T-helper 9 cell (primary cell): ENCODE results near the gene ZCCHC3.
A peak's percentile ranks its signal among the peaks of the same experiment; 100 is the strongest.

Experiments used
- DNase-seq: peaks from one replicate; pipeline ENCODE4 v3.0.0-alpha.2; 2020

ZCCHC3 gene

DNA sequence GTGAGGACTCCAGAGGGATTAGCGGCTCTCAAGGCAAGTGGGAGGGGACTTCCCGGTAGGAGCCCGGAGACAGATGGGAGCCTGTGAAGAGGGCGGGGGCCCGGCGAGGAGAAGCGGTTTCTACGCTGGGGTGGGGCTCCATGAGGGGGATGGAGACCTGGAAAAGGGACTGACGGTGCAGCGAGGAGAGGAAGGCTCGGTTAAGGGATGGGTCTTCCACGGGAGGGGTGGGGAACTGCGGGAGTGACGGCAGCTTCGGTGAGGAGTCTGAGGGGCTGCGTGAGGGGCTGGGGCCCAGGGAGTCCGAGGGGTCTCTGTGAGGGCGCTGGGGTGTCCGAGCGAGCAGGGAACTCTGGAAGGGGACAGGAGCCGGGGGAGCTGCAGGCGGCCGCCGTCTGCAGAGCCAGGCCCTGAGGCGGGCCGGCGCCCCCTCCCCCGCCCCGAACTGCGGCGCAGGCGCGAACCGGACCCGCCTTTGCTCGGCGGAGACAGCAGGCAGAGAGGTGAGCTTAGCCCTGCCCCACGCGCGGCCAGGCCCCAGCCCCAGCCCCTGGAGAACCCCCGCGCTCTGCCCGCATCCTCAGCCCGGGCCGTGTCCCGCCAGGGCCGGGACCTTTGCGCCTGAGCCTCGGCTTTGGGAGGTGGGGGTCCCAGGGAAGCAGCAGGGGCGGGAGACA, 49.4 kb downstream of the ZCCHC3 start, which contains the start of gene NRSN2:
Gene NRSN2 (plus strand): TSS at position 472 of the 677 bp plus-strand sequence. CDS start 2,533 bp downstream, outside the sequence.
- DNase-seq, result no peak

- no peak for DNase-seq
Observed at GRCh38 chr20:347317-347639, 49.9 kb downstream of the ZCCHC3 start.

DNA sequence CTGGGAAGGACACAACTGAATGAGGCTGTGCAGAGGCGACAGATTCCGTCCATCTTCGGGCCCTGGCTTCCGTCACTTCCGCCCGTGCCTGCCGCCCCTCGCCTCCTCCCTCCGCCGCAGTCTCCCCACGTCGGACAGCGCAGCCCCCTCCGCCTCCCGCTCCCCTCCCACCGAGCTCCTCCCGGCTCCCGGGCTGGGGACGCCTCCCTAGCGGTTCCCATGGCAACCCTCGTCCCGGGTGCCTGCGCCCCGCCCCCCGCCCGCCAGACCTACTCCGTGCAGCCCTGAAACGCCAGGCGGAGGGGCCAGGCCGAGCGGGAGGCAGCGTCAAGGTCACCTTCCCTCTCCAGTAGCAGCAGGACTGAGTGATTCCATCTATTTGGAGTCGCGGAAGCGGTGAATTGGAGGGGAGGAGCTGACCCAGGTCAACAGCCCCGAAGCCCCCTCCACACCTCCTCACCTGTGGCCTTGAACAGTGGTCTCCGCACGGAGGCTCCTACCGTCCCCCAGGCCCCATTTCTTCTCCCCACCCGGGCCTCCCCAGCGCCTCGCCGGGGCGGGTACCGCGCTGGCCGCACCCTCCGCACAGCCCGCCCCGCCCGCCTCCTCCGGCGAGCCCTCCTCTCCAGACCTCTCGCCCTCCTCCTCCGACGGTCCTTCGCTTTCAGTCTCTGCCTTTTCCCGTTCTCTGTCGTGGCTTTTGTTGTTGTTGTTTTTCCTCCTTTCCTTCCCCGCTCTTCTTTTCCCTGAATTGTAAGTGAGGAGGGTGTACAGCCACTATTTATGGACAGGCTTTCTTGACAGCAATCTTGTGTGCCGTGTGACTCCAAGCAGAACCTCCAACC, 50.5 kb downstream of the ZCCHC3 start:
- DNase-seq, result peak; percentile 42

GRCh38 chr20:348972-349841, 51.8 kb downstream of the ZCCHC3 start:
- DNase-seq, result no peak
